HG02759 (cell line): ENCODE results near the gene SPINK6.

Source experiments
- ATAC-seq: cut with Tn5 transposase; IDR thresholded peaks from one replicate; pipeline ENCODE4 v1.9.1; 2021; ENCODE audit warnings: mild to moderate bottlenecking, moderate library complexity; ENCODE audit not compliant: unreplicated experiment

The SPINK6 gene

GRCh38 chr5:148202531-148203203 is at the start of gene SPINK6:
Gene SPINK6 (plus strand): TSS chr5:148203042. CDS start chr5:148203097, 55 bp downstream.
- no peak for ATAC-seq

DNA sequence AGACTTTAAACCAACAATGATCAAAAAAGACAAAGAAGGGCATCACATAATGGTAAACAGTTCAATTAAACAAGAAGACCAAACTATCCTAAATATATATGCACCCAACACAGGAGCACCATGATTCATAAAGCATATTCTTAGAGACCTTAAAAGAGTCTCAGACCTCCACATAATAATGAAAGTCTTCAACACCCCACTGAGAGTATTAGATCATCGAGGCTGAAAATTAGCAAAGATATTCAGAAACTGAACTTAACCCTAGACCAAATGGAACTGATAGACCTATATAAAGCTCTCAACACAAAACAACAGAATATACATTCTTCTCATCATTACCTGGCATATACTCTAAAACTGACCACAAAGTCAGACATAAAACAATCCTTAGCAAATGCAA is 46.2 kb upstream of the SPINK6 start:
- no peak for ATAC-seq

- no peak for ATAC-seq
Observed at GRCh38 chr5:148162038-148162437, 40.8 kb upstream of the SPINK6 start.

DNA sequence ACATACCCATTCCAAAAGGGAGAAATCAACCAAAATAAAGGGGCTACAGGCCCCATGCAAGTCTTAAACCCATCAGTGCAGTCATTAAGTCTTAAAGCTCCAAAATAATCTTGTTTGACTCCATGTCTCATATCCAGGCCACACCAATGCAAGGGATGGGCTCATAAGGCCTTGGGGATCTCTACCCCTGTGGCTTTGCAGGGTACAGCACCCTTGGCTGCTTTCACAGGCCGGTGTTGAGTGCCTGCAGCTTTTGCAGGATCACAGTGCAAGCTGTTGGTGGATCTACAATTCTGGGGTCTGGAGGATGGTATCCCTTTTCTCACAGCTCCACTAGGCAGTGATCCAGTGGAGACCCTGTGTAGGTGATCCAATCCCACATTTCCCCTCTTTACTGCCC is 39.5 kb upstream of the SPINK6 start:
- ATAC-seq: no peak

GRCh38 chr5:148166550-148167283 is 36.1 kb upstream of the SPINK6 start:
- no peak for ATAC-seq

DNA sequence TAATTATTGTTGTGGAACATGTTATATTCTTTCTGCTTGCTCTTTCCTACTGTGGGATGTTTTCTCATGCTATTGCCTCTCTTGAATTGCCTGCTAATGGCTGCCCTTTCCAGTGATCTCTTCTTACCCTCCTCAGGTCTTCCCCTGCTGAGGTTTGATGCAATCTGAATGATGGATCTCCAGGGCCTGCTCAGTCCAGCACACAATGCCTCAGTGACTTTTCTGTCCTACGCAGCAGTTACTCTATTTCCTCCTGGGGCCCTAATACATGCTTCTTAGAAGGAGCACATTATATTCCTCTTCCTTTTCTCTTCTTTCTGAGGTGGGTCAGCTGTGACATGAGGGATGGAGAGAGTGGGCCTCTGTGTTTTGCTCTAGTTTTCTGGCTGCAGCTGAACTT is 34.6 kb upstream of the SPINK6 start, which contains the start of gene SPINK14:
SPINK14 (plus strand) TSS at position 301 of the 400 bp plus-strand sequence. CDS start 1,187 bp downstream, outside the sequence.
- no peak for ATAC-seq

DNA sequence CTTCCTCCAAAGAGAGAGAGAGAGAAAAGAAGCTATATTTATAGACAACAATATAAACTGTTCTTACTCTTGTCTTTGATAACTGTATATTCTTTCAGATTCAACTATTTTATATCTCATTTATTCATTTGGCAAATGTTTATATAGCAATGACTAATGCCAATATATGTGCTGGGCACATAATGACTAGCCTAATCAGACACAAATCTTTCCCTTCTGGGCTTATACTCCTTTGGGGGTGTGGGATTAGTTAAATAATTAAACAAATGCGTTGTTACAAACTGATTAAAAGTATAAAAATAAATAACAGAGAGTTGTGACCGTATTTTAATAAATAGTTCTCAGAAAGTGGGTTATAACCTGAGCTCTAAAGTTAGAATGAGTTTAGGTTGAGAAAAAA is 30.5 kb upstream of the SPINK6 start:
- no peak for ATAC-seq

DNA sequence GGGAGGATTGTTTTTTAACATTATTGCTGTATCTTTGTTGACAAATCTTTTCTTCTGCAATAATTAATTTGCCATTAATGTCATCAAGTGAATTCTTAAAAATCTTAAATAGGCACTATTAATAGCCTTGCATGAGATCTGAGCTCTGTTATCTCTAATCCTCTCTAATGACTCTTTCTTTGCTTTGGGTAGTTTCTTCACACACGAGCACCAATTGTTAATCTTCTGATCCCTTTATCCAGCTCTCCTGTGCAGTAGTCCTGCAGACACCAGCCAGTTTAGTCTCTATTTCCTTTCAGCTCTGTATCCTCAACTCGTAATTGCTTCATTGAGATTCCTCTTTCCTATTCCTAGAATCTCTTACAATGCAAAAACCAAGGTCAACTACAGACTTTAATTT is 26.4 kb upstream of the SPINK6 start:
- no peak for ATAC-seq

- ATAC-seq: no peak
Observed at GRCh38 chr5:148177207-148177606, 25.6 kb upstream of the SPINK6 start.

- ATAC-seq: no peak
Observed at GRCh38 chr5:148179234-148179824, 23.5 kb upstream of the SPINK6 start.

GRCh38 chr5:148186248-148187003 is 16.4 kb upstream of the SPINK6 start:
- peak; percentile 75 for ATAC-seq

GRCh38 chr5:148191010-148191409 is 11.8 kb upstream of the SPINK6 start:
- ATAC-seq: no peak

- ATAC-seq: no peak
Observed at GRCh38 chr5:148193202-148193601, 9.6 kb upstream of the SPINK6 start.

- no peak for ATAC-seq
Observed at GRCh38 chr5:148201151-148201550, 1.7 kb upstream of the SPINK6 start.

- ATAC-seq: no peak
Observed at GRCh38 chr5:148205044-148205806, 2.4 kb downstream of the SPINK6 start.

DNA sequence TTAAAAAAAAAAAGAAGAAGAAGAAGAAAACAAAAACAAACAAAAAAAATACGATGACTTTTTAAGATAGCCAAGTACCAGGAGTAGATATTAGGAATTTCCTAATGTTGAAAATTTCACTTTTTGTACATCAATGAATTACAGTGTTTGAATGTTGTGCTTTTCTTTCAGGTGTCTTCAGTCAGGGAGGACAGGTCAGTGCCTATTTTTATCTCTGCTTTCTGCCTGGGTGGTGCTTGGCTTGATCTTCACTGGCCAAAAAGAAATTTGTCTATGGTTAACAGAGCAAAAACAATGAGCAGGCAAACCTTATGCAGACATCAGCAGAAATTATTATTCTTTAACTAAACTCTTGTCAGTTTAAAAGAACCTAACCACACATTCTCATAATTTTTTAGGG is 3.0 kb downstream of the SPINK6 start:
- ATAC-seq: no peak

GRCh38 chr5:148206620-148207019 is 3.8 kb downstream of the SPINK6 start:
- no peak for ATAC-seq

GRCh38 chr5:148208226-148208625 is 5.4 kb downstream of the SPINK6 start:
- ATAC-seq: no peak

- ATAC-seq: no peak
Observed at GRCh38 chr5:148209151-148209770, 6.4 kb downstream of the SPINK6 start.

- ATAC-seq: no peak
Observed at GRCh38 chr5:148214665-148215185, 11.9 kb downstream of the SPINK6 start.
